K562 (cell line): ENCODE data around the gene GOLGA2. TPM values are rescaled to one million over a fixed set of nuclear protein-coding genes. Genes with fewer than 3 reads are reported as not detected.

Experiments
- ATAC-seq: fragments of 200-7000 bp; cut with Tn5 transposase; 3 replicates; pipeline ENCODE4 v1.9.1; 2020; ENCODE audit warnings: moderate library complexity
- BruUV-seq: library from RNA; stranded (reverse); fragments of 400-500 nt; replicated peaks from 2 replicates; lab custom pipeline; 2021; lab: Mats Ljungman, UMichigan
- CTCF ChIA-PET: fragments of 300-600 bp; formaldehyde crosslinking; extraction: SDS; loops from one replicate; lab custom pipeline; 2021; ENCODE audit warnings: low intra/inter-chr PET ratio; lab: Yijun Ruan, JAX
- POLR2A ChIA-PET: fragments of 300-600, 350-650 bp; sonication (Branson Sonifier 250); formaldehyde crosslinking; extraction: SDS; loops from one replicate; lab custom pipeline; 2021; ENCODE audit warnings: antibody characterized with exemption, inconsistent platforms; lab: Yijun Ruan, JAX
- DNase-seq, 4 experiments: peaks; one replicate each; pipeline versions ENCODE4 v3.0.0 to v3.0.0-alpha.2; 2011 to 2018; ENCODE audit warnings: low spot score in 3 of 4, mixed read lengths in 3 of 4; ENCODE audit errors: extremely low read depth in 1 of 4
- FAIRE-seq: peaks from 2 replicates; lab custom pipeline; 2011; peaks lifted over from hg19 to GRCh38; lab: Jason Lieb, UNC
- H2AFZ ChIP-seq: 2 replicates; pipeline ENCODE4 v1.6.0; 2011; ENCODE audit warnings: low read depth, low read length, control low read depth, inconsistent platforms
- H3K27ac ChIP-seq: fragments of 200-600 bp; 3 replicates; pipeline ENCODE4 v1.8.0; 2011; ENCODE audit warnings: low read depth, mild to moderate bottlenecking, control low read depth, inconsistent platforms, low read length, moderate library complexity, mixed read lengths; ENCODE audit errors: extremely low read depth
- H3K27me3 ChIP-seq, 2 experiments: fragments of 300-600 bp in 1 of 2; 2 replicates in 1 of 2; 3 replicates in 1 of 2; pipeline versions ENCODE4 v1.6.0 to v1.8.0; 2011; ENCODE audit warnings: inconsistent platforms in 2 of 2, low read length in 2 of 2, mild to moderate bottlenecking in 1 of 2, mixed read lengths in 1 of 2, moderate library complexity in 1 of 2; ENCODE audit not compliant: control insufficient read depth in 2 of 2, insufficient read depth in 2 of 2
- H3K36me3 ChIP-seq: fragments of 300-600 bp; 3 replicates; pipeline ENCODE4 v1.8.0; 2011; ENCODE audit warnings: mild to moderate bottlenecking, low read length, inconsistent platforms; ENCODE audit not compliant: control insufficient read depth, insufficient read depth
- H3K4me1 ChIP-seq, 2 experiments: fragments of 200-600 bp in 1 of 2; replicated peaks in 1 of 2; 2 replicates in 1 of 2; 3 replicates in 1 of 2; pipeline versions ENCODE4 v1.5.1 to v1.8.0; 2011; ENCODE audit warnings: inconsistent platforms in 2 of 2, low read length in 2 of 2, mild to moderate bottlenecking in 1 of 2, mixed read lengths in 1 of 2, moderate library complexity in 1 of 2; ENCODE audit not compliant: control insufficient read depth in 2 of 2, insufficient read depth in 2 of 2
- H3K4me2 ChIP-seq: 2 replicates; pipeline ENCODE4 v1.6.1; 2011; ENCODE audit warnings: low read length, control low read depth, inconsistent platforms, mixed read lengths; ENCODE audit not compliant: insufficient read depth
- H3K4me3 ChIP-seq: fragments of 200-600 bp; sonication (generic), shearing (Covaris generic); 2 replicates; pipeline ENCODE4 v1.5.1; 2016; ENCODE audit warnings: control low read depth, inconsistent platforms
- H3K79me2 ChIP-seq: fragments of 200-600 bp; 3 replicates; pipeline ENCODE4 v1.8.0; 2011; ENCODE audit warnings: low read length, inconsistent platforms; ENCODE audit not compliant: control insufficient read depth, insufficient read depth
- H3K9ac ChIP-seq, 2 experiments: 2 replicates each; pipeline versions ENCODE4 v1.6.0 to v1.6.1; 2011; ENCODE audit warnings: low read depth in 2 of 2, low read length in 2 of 2, control low read depth in 1 of 2, inconsistent platforms in 1 of 2, mild to moderate bottlenecking in 1 of 2, mixed read lengths in 1 of 2; ENCODE audit not compliant: insufficient read depth in 1 of 2
- H3K9me1 ChIP-seq: one replicate; pipeline ENCODE4 v1.6.0; 2011; ENCODE audit warnings: inconsistent platforms, mild to moderate bottlenecking, low read length, moderate library complexity; ENCODE audit not compliant: control insufficient read depth, insufficient read depth
- H3K9me3 ChIP-seq: replicated peaks from 2 replicates; pipeline ENCODE4 v1.5.1; 2011; ENCODE audit warnings: low read depth, low read length, inconsistent platforms; ENCODE audit not compliant: control insufficient read depth, insufficient read depth
- H4K20me1 ChIP-seq: replicated peaks from 2 replicates; pipeline ENCODE4 v1.6.1; 2011; ENCODE audit warnings: low read length, inconsistent platforms, mixed read lengths; ENCODE audit not compliant: control insufficient read depth, insufficient read depth
- CBFA2T2 ChIP-seq: fragments of 450-650 bp; conservative IDR thresholded peaks from 2 replicates; pipeline ENCODE4 v1.6.1; 2017; ENCODE audit warnings: mild to moderate bottlenecking
- DACH1 ChIP-seq: fragments of 450-650 bp; IDR thresholded peaks from 2 replicates; pipeline ENCODE4 v1.6.1; 2018; ENCODE audit not compliant: partially characterized antibody
- EWSR1 ChIP-seq: fragments of 450-650 bp; IDR thresholded peaks from 2 replicates; pipeline ENCODE4 v1.6.1; 2018; ENCODE audit warnings: borderline replicate concordance, mild to moderate bottlenecking, low read depth, moderate library complexity; ENCODE audit not compliant: partially characterized antibody
- HDAC1 ChIP-seq, 2 experiments: fragments of 450-650 bp; IDR thresholded peaks; 2 replicates each; pipeline ENCODE4 v1.6.1; 2016 to 2017; ENCODE audit warnings: inconsistent platforms in 1 of 2, mild to moderate bottlenecking in 1 of 2, moderate library complexity in 1 of 2
- MAZ ChIP-seq, 2 experiments: fragments of 450-650 bp in 1 of 2; sonication (generic) in 1 of 2; formaldehyde crosslinking; IDR thresholded peaks in 1 of 2; conservative IDR thresholded peaks in 1 of 2; 2 replicates each; pipeline versions ENCODE4 v1.4.0 to v1.5.0; 2020; ENCODE audit warnings: mild to moderate bottlenecking in 1 of 2, missing genetic modification reagents in 1 of 2
- POLR2AphosphoS5 ChIP-seq: IDR thresholded peaks from 2 replicates; pipeline ENCODE4 v1.6.1; 2011; ENCODE audit warnings: mild to moderate bottlenecking, low read depth, low read length, moderate library complexity; ENCODE audit not compliant: control insufficient read depth, insufficient read depth
- TAF15 ChIP-seq: fragments of 200-400 bp; formaldehyde crosslinking; IDR thresholded peaks from 2 replicates; pipeline ENCODE4 v1.6.1; 2017; ENCODE audit warnings: mild to moderate bottlenecking, low read depth, low read length, moderate library complexity
- TEAD2 ChIP-seq: fragments of 450-650 bp; IDR thresholded peaks from 2 replicates; pipeline ENCODE4 v1.6.1; 2016; ENCODE audit warnings: missing genetic modification characterization, control low read depth, missing compliant biosample characterization
- WGBS: fragments of 100-300 bp; shearing (Covaris generic); methylation state at CpG from one replicate; pipeline ENCODE4 v1.1.6; 2016; ENCODE audit warnings: low coverage, mixed read lengths; ENCODE audit not compliant: insufficient coverage; ENCODE audit errors: missing lambda C conversion rate; 5-methylcytosine and 5-hydroxymethylcytosine counted together
- in situ Hi-C: fragments of 300-500 bp; cut with MboI; formaldehyde crosslinking; loops from 4 replicates; pipeline ENCODE4 v1.15.0; 2018; ENCODE audit warnings: inconsistent platforms, mixed read lengths
- intact Hi-C: fragments of 100-400 bp; cut with micrococcal nuclease; formaldehyde crosslinking; loops from 2 replicates; pipeline ENCODE4 v1.14.2; 2022
- polyA plus RNA-seq, 8 experiments: library from polyadenylated mRNA; depleted of rRNA in 4 of 8; stranded (reverse) in 5 of 8; unstranded in 3 of 8; fragments of >200 nt; fragmentation: Nextera tagmentation in 2 of 8; fragmentation: Illumina TruSeq in 1 of 8; extraction: Ambion mirVana in 2 of 8; extraction: Trizol in 1 of 8; gene quantifications; 2 replicates each; pipeline versions ENCODE4 v1.2.1 to v1.2.3, GENCODE V29; 2011 to 2014; ENCODE audit warnings: inconsistent platforms in 1 of 8, missing spikeins in 1 of 8
- total RNA-seq, 7 experiments: library from RNA; depleted of rRNA in 6 of 7; stranded (reverse); fragments of >200 nt in 6 of 7; fragmentation: Illumina TruSeq in 2 of 7; extraction: Trizol in 2 of 7; gene quantifications; 2 replicates each; pipeline versions ENCODE4 v1.2.1 to v1.2.3, GENCODE V29; 2011 to 2021; ENCODE audit warnings: low replicate concordance in 1 of 7
- TF ChIP-seq, protein P1 (sequence below): fragments of 450-650 bp; conservative IDR thresholded peaks from 2 replicates; pipeline ENCODE4 v1.6.1; 2016; ENCODE audit warnings: missing genetic modification characterization, low read depth, mild to moderate bottlenecking, control low read depth, missing compliant biosample characterization

The GOLGA2 gene
- total and polyA plus RNA-seq, 9 of the 15 experiments (the other 6 are each of a cell fraction or from before 2014, with no cell fraction given): 15.7 to 138 (median 76.0) TPM

DNA sequence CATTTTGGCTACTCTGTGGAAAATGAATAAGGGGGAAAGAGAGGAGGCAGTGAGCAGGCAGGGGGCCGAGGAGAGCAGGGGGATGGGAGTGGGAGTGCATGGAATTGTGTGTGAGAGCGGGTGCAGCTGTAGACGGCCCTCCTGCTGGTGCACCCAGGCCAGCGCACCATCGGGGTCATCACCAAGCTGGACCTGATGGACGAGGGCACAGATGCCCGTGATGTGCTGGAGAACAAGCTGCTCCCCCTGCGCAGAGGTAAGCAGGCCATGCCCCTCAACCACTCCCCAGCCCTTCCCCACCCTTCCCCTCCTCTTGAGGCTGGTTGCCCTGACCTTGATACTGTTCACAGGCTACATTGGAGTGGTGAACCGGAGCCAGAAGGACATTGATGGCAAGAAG is 56.0 kb downstream of the GOLGA2 start:
- TF ChIP-seq, protein P1, sequence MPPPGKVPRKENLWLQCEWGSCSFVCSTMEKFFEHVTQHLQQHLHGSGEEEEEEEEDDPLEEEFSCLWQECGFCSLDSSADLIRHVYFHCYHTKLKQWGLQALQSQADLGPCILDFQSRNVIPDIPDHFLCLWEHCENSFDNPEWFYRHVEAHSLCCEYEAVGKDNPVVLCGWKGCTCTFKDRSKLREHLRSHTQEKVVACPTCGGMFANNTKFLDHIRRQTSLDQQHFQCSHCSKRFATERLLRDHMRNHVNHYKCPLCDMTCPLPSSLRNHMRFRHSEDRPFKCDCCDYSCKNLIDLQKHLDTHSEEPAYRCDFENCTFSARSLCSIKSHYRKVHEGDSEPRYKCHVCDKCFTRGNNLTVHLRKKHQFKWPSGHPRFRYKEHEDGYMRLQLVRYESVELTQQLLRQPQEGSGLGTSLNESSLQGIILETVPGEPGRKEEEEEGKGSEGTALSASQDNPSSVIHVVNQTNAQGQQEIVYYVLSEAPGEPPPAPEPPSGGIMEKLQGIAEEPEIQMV: no peak
- TF ChIP-seq TEAD2 (tag) (no peak), EWSR1 (no peak), DACH1 (no peak), HDAC1 (IDR thresholded peaks at IDR 0.05) (no peak), MAZ (CRISPR knock-in tag; conservative IDR thresholded peaks at IDR 0.05 in 1 of 2, IDR thresholded peaks at IDR 0.05 in 1 of 2) (no peak), POLR2AphosphoS5 (no peak), TAF15 (no peak), CBFA2T2 (no peak)
- Histone ChIP-seq H3K27me3 (no peaks in the 10 kb centered on the region), H3K4me1 (peaks cover 13 to 63% of the 10 kb centered on the region in 2 experiments), H3K9ac (peak overlapping the region in 1 of 2 experiments; percentile 61; a peak in 2 of 4 replicates), H3K4me2 (no peak overlapping the region), H3K79me2 (no peaks in the 10 kb centered on the region), H3K27ac (no peak overlapping the region), H3K4me3 (no peak overlapping the region), H3K9me1 (peaks cover 5% of the 10 kb centered on the region), H2AFZ (no peak overlapping the region), H3K9me3 (no peaks in the 10 kb centered on the region), H4K20me1 (peaks cover 5% of the 10 kb centered on the region; the same call in 1 of the 2 replicates), H3K36me3 (peaks cover 6% of the 10 kb centered on the region; the same call in 1 of the 3 replicates)
- BruUV-seq: no TSS peak
- intact Hi-C loops: loop anchor here (2.0 to 10.0 kb wide), 2 partner anchors 29 to 125 kb away; partner anchors contain the start of gene SLC27A4
- DNase-seq (no peak), FAIRE-seq (no peak), ATAC-seq (no peak)
- in situ Hi-C loops: loop anchor here (10.0 kb wide), 1 partner anchor 1455 kb away; no protein-coding TSS in a partner anchor
- WGBS: 64% methylated on average over 9 of the region's 9 CpGs
- CTCF ChIA-PET: no interaction called here
- POLR2A ChIA-PET: interaction anchor here (0.8 to 3.3 kb wide), 4 partner anchors 9 to 1247 kb away, joined by 3 to 33 read pairs (median 5); no protein-coding TSS in a partner anchor
